Neuronal stem cell (in vitro differentiated cells): ENCODE results near the gene LRRC27.
A peak's percentile ranks its signal among the peaks of the same experiment; 100 is the strongest.

Experiments used
- DNase-seq: peaks from one replicate; pipeline ENCODE4 v3.0.0-alpha.2; 2013; ENCODE audit warnings: low spot score
- H2AFZ ChIP-seq: one replicate; pipeline ENCODE4 v1.6.1; 2013; ENCODE audit warnings: mild to moderate bottlenecking, low read length, inconsistent platforms
- H2AK5ac ChIP-seq: 2 replicates; pipeline ENCODE4 v1.6.1; 2013; ENCODE audit warnings: low read depth, mild to moderate bottlenecking, inconsistent platforms, low read length, moderate library complexity, mixed read lengths
- H2BK120ac ChIP-seq: 2 replicates; pipeline ENCODE4 v1.6.1; 2013; ENCODE audit warnings: low read depth, mild to moderate bottlenecking, inconsistent platforms, low read length, moderate library complexity, mixed read lengths
- H2BK12ac ChIP-seq: one replicate; pipeline ENCODE4 v1.6.1; 2013; ENCODE audit warnings: low read length, inconsistent platforms
- H2BK15ac ChIP-seq: 2 replicates; pipeline ENCODE4 v1.6.1; 2013; ENCODE audit warnings: mild to moderate bottlenecking, low read length, inconsistent platforms, mixed read lengths
- H2BK5ac ChIP-seq: one replicate; pipeline ENCODE4 v1.6.1; 2013; ENCODE audit warnings: inconsistent platforms, mild to moderate bottlenecking, low read length, moderate library complexity
- H3K14ac ChIP-seq: one replicate; pipeline ENCODE4 v1.6.1; 2013; ENCODE audit warnings: low read length, inconsistent platforms
- H3K18ac ChIP-seq: 2 replicates; pipeline ENCODE4 v1.6.1; 2013; ENCODE audit warnings: low read length, inconsistent platforms
- H3K23ac ChIP-seq: 2 replicates; pipeline ENCODE4 v1.6.1; 2013; ENCODE audit warnings: low read depth, mild to moderate bottlenecking, mixed read lengths, low read length, inconsistent platforms; ENCODE audit not compliant: poor library complexity
- H3K27ac ChIP-seq: replicated peaks from 3 replicates; pipeline ENCODE4 v1.5.1; 2013; ENCODE audit warnings: low read length, inconsistent platforms
- H3K27me3 ChIP-seq, 3 experiments: 2 replicates each; pipeline ENCODE4 v1.6.1; 2013; ENCODE audit warnings: low read length in 3 of 3, mild to moderate bottlenecking in 2 of 3, inconsistent platforms in 1 of 3, low read depth in 1 of 3, mixed read lengths in 1 of 3, moderate library complexity in 1 of 3; ENCODE audit not compliant: control insufficient read depth in 3 of 3, insufficient read depth in 3 of 3
- H3K36me3 ChIP-seq, 2 donors: replicated peaks in 1 of 2; 2 replicates each; pipeline ENCODE4 v1.6.1; 2013; ENCODE audit warnings: low read length in 2 of 2; ENCODE audit not compliant: control insufficient read depth in 2 of 2, insufficient read depth in 2 of 2
- H3K4ac ChIP-seq: 2 replicates; pipeline ENCODE4 v1.6.1; 2013; ENCODE audit warnings: inconsistent platforms, mild to moderate bottlenecking, low read length, moderate library complexity
- H3K4me1 ChIP-seq, 2 donors: 1 replicate in 1 of 2; 2 replicates in 1 of 2; pipeline ENCODE4 v1.6.1; 2013; ENCODE audit warnings: low read length in 2 of 2, low read depth in 1 of 2; ENCODE audit not compliant: control insufficient read depth in 2 of 2, insufficient read depth in 1 of 2
- H3K4me2 ChIP-seq: one replicate; pipeline ENCODE4 v1.6.1; 2013; ENCODE audit warnings: mild to moderate bottlenecking, low read length, inconsistent platforms; ENCODE audit not compliant: insufficient read depth, poor library complexity, severe bottlenecking
- H3K4me3 ChIP-seq, 2 donors: 2 replicates each; pipeline ENCODE4 v1.5.1; 2013; ENCODE audit warnings: low read length in 2 of 2, mild to moderate bottlenecking in 2 of 2, inconsistent platforms in 1 of 2, moderate library complexity in 1 of 2
- H3K79me1 ChIP-seq: one replicate; pipeline ENCODE4 v1.6.1; 2013; ENCODE audit warnings: low read depth, mild to moderate bottlenecking, inconsistent platforms, low read length, moderate library complexity
- H3K9ac ChIP-seq: one replicate; pipeline ENCODE4 v1.6.1; 2013; ENCODE audit warnings: mild to moderate bottlenecking, low read depth, low read length, inconsistent platforms; ENCODE audit not compliant: poor library complexity
- H3K9me3 ChIP-seq, 2 donors: replicated peaks in 1 of 2; 2 replicates each; pipeline versions ENCODE3 to v1.6.1; 2013; ENCODE audit warnings: low read length in 2 of 2, mild to moderate bottlenecking in 2 of 2, inconsistent platforms in 1 of 2, low read depth in 1 of 2, mixed read lengths in 1 of 2, moderate library complexity in 1 of 2; ENCODE audit not compliant: control insufficient read depth in 2 of 2, insufficient read depth in 1 of 2
- H4K8ac ChIP-seq: one replicate; pipeline ENCODE4 v1.6.1; 2013; ENCODE audit warnings: low read depth, mild to moderate bottlenecking, inconsistent platforms, low read length, moderate library complexity
- H4K91ac ChIP-seq: one replicate; pipeline ENCODE4 v1.6.1; 2013; ENCODE audit warnings: low read length, low read depth, mild to moderate bottlenecking, inconsistent platforms; ENCODE audit not compliant: poor library complexity
- WGBS, 2 donors: extraction: QIAGEN DNeasy Blood & Tissue Kit; methylation state at CpG; one replicate each; pipeline ENCODE4 v1.1.7; 2013; ENCODE audit warnings: missing lambda C conversion rate in 2 of 2, mixed read lengths in 1 of 2; ENCODE audit not compliant: insufficient read length in 2 of 2, insufficient replicate concordance in 1 of 2; ENCODE audit errors: extremely low coverage in 2 of 2; 5-methylcytosine and 5-hydroxymethylcytosine counted together

The LRRC27 gene

DNA sequence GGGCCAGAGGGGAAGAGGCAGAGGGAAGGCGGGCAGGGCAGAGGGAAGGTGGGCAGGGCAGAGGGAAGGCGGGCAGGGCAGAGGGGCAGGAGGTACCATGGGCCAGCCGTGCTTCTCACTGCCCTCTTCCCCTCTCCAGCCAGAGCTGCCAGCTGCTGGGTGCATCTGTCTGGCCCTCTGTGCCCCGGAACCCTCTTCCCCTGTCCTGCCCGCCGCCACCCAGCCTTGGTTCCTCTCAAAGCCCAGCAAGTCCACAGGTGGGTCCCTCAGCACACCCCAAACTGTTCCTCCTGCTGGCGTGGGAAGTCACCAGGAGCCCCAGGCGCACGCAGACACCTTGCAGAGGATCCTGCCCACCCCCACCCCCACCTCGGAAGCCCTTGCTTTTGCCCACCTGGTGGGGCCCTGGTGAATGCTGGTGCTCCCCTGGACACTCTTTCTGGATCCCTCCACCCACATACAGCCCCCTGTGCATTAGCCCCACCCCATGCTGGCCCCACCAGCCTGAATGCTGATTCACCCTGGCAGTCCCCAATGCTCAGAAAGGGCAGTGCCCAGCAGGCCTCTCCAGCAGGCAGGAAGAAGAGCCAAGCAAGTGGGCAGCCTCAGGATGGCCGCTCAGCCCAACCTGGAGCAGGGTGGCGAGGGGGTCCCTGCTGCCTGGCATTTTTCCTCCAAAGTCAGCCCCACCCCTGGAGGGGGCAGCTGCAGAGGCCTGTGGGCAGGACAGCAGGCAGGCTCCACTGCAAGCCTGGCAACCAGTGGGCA, 63.1 kb downstream of the LRRC27 start:
- H3K9ac ChIP-seq: peak overlapping the region; percentile 39
- H3K9me3 ChIP-seq: peaks cover 0 to 4% of the 10 kb centered on the region in 2 donors
- H4K8ac ChIP-seq: no peak overlapping the region
- no CpG with 5 or more reads among the region's 12 CpGs for WGBS, 2 donors
- no peak overlapping the region for H3K4ac ChIP-seq
- H3K18ac ChIP-seq: peak overlapping the region; percentile 24
- H3K27ac ChIP-seq: no peak overlapping the region
- peak overlapping the region; percentile 6 for H2BK12ac ChIP-seq
- peak overlapping the region; percentile 63 for H3K14ac ChIP-seq
- H3K4me3 ChIP-seq: no peak overlapping the region
- no peak for DNase-seq
- H3K27me3 ChIP-seq: peaks cover 0 to 23% (median 5%) of the 10 kb centered on the region in 3 experiments
- no peak overlapping the region for H3K4me2 ChIP-seq
- no peak overlapping the region for H2BK5ac ChIP-seq
- H3K36me3 ChIP-seq: no peaks in the 10 kb centered on the region
- H4K91ac ChIP-seq: no peak overlapping the region
- H2AK5ac ChIP-seq: peak overlapping the region; percentile 77
- H3K4me1 ChIP-seq: peaks cover 8 to 11% of the 10 kb centered on the region in 2 donors
- H3K79me1 ChIP-seq: peaks cover 1% of the 10 kb centered on the region
- H3K23ac ChIP-seq: peak overlapping the region; percentile 60
- H2AFZ ChIP-seq: no peak overlapping the region
- H2BK15ac ChIP-seq: peak overlapping the region; percentile 86
- no peak overlapping the region for H2BK120ac ChIP-seq

DNA sequence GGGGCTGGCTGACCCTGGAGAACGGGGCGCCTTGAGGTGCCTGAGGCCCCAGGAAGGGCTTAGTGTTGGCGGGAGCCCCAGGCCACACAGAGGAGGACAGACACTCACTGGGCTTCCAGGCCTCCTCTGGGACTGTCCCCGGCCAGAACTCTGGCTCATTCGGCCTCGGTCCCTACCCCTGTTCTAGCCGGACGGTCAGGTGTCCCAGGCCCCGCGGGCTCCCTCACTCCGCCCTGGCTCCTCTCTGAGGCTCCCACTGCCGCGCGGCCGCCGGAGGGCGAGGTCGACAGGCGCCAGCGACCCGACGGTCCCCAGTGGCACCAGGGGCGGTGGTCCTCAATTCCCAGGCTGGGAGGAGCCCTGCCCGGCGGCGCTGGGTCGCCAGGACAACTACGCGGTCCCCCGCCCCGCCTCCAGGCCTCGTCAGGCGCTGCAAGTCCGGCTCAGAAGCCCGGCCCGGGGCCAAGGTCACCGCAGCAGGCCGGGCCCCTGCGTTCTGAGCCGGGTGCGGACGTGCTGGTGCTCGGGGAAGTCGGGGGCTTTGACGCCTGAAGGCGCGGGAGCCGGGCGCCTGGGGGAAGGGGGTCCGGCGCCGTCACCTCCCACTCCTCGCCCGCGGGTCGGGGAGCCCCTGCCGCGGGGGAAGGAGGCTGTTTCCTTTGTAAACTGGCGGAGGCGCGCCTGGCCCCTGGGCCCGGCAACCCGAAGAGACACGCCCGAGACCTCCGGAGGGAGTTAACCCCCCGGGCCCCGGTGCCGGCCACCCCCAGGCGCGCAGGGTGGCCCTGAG, 63.9 kb downstream of the LRRC27 start:
- no CpG with 5 or more reads among the region's 71 CpGs for WGBS, 2 donors
- Histone ChIP-seq H3K14ac (peak overlapping the region; percentile 31), H3K9ac (peak overlapping the region; percentile 39), H2BK12ac (peak overlapping the region; percentile 6), H3K79me1 (peaks cover 1% of the 10 kb centered on the region), H2AFZ (peak overlapping the region; percentile 90), H3K4me2 (peak overlapping the region; percentile 83), H4K8ac (no peak overlapping the region), H2BK120ac (no peak overlapping the region), H4K91ac (no peak overlapping the region), H3K4me3 (peak overlapping the region; percentile 74 to 77), H3K4me1 (peaks cover 8 to 11% of the 10 kb centered on the region in 2 donors), H3K9me3 (peaks cover 0 to 4% of the 10 kb centered on the region in 2 donors), H3K36me3 (no peaks in the 10 kb centered on the region), H3K23ac (peak overlapping the region; percentile 60), H3K18ac (peak overlapping the region; percentile 71), H3K27me3 (peaks cover 0 to 23% (median 2%) of the 10 kb centered on the region in 3 experiments), H2AK5ac (peak overlapping the region; percentile 77), H3K27ac (no peak overlapping the region), H3K4ac (no peak overlapping the region), H2BK5ac (no peak overlapping the region), H2BK15ac (peak overlapping the region; percentile 86)
- no peak for DNase-seq

DNA sequence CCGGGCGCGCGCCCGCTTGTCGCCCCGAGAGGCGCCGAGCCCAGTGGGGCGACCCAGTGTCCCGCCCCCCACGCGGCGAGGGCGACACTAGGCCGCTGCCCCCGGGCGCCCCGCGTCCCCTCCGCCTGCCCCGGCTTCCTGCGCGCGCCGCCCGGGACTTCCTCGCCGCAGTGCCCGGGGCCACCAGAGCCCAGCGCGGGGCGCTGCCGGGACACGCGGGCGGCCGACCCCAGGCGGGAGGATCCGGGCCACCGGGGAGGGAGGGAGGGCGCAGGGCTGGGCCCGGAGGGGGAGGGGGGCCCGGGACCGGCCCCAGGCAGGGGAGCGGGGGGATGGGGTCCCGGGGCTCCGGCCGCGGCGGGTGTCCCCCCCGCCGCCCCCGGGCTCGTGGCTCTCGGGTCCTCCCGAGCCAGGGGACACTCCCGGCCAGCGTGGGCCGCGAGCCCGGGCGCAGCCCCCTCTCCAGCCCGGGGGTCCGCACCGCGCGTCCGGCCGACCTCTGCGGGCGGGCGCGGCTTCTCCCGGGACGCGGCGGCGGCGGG, 64.6 kb downstream of the LRRC27 start:
- no peak overlapping the region for H2BK12ac ChIP-seq
- WGBS, 2 donors: no CpG with 5 or more reads among the region's 80 CpGs
- H3K27ac ChIP-seq: no peak overlapping the region
- no peak overlapping the region for H2BK15ac ChIP-seq
- H2BK120ac ChIP-seq: no peak overlapping the region
- peak overlapping the region; percentile 83 for H3K9ac ChIP-seq
- H3K79me1 ChIP-seq: peaks cover 1% of the 10 kb centered on the region
- H4K8ac ChIP-seq: no peak overlapping the region
- H2AK5ac ChIP-seq: no peak overlapping the region
- H3K4ac ChIP-seq: no peak overlapping the region
- peak overlapping the region; percentile 77 to 79 for H3K4me3 ChIP-seq
- H2AFZ ChIP-seq: peak overlapping the region; percentile 90
- H3K18ac ChIP-seq: peak overlapping the region; percentile 86
- peak overlapping the region; percentile 83 for H3K4me2 ChIP-seq
- H4K91ac ChIP-seq: no peak overlapping the region
- H3K36me3 ChIP-seq: no peaks in the 10 kb centered on the region
- H2BK5ac ChIP-seq: no peak overlapping the region
- no peak overlapping the region for H3K23ac ChIP-seq
- peaks cover 0 to 23% (median 0%) of the 10 kb centered on the region in 3 experiments for H3K27me3 ChIP-seq
- DNase-seq: no peak
- no peak overlapping the region for H3K14ac ChIP-seq
- peaks cover 0 to 4% of the 10 kb centered on the region in 2 donors for H3K9me3 ChIP-seq
- H3K4me1 ChIP-seq: peaks cover 8 to 11% of the 10 kb centered on the region in 2 donors
